Measurements from ENCODE around the gene LPP.

Gene LPP

DNA sequence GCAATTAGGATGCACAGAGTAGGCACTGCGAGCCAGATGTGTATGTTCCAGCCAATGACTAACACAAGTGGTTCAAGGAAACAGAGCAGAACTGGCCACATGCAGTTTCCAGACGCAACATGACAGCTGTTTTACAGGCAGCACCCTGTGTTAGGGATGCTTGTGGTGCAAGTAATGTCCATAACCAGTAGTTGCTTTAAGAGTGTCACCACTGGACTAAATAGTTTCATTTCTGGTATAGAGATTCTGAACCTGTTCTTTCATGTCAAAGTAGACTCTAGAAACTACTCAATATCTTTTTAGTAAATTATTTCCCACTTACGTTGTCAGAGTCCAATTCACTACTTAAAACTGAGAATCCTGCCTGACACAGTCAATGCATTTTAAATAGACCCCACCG is 14.5 kb upstream of the LPP start:
- no peak for DNase-seq

DNA sequence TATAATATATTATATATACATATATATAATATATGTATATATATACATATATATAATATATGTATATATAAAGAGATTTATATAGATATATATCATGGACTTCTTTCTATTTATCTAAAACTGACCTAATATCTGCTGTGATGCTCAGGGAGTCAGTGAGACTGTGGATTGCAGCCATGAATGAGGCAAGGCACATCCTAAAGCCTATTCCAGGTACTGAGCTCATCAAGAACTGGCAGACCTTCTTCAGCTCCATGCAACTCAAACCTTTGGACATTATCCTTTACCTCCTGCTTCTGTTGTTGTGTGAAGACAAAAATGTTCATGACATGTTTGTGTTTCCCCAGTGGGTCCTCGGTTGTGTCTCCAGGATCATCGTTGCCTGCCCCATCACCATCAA is 7.7 kb upstream of the LPP start:
- DNase-seq, result no peak

GRCh38 chr3:188147782-188148181 is 6.2 kb upstream of the LPP start:
- no peak for DNase-seq

DNA sequence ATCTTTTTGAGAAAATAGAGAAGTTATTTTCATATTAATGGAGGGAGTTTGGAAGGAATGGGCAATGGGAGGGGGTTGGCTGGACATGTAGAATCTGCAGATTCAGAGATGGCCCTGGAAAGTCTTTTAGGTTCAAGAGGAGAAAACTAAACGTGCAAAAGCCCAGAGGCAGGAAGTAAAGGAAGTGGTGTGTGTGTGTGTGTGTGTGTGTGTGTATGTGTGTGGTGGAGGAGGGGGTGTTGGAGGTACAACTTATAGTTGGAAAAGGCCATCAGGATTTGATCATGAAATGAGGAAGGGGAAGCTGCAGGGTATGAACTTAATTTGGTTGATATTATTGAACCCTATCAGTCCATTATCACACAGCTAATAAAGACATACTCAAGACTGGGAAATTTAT is 5.6 kb upstream of the LPP start:
- no peak for DNase-seq

DNA sequence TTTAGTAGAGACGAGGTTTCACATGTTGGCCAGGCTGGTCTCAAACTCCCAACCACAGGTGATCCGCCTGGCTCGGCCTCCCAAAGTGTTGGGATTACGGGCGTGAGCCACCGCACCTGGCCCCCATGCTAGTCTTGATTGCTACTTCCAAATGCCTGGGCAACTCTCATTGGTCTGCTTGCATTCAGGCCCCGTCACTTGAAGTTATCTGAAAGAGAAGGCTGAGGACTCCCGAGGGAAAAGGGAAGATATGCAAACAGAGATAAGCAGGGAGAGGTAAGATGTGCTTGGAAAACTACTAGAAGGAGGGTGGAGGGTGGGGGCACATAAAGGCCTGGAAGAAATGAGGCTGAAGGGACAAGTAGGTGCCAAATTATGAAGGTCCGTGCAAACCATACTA is 4.4 kb upstream of the LPP start:
- no peak for DNase-seq

- no peak for DNase-seq
Measured at GRCh38 chr3:188150982-188151381, 3.0 kb upstream of the LPP start.

- no peak for DNase-seq
Measured at GRCh38 chr3:188151438-188151837, 2.5 kb upstream of the LPP start.

GRCh38 chr3:188152660-188153436 is 1.1 kb upstream of the LPP start:
- no peak for DNase-seq

DNA sequence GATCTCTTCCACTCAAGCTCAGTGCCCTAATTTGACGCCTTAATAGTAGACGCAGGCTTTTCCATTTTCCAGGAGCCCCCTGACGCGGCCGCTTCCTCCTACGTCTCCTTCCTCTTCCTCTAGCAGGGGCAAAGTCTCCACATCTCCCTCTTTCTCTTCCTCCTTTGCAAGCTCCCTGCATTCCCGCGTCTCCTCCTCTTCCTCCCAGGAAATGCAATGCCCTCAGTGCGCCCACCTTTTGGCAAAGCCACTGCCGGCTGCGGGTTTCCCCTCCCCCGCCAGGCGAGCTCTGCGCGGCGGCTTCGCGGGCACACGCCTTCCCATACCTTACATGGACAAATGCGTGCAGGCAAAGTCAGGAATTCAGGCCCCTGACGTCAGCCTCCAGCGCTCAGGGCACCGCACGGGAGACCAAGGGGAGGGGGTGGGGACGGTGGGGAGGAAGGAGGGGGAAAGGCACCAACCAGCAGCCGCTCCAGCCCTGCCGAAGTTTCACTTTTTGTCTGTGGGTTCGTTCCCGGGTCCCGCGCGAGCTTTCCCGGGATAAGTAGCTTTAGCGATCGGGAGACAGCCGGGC is 432 bp upstream of the LPP start:
- peak; percentile 8 for DNase-seq

GRCh38 chr3:188154809-188155574 is 1.0 kb downstream of the LPP start:
- no peak for DNase-seq

DNA sequence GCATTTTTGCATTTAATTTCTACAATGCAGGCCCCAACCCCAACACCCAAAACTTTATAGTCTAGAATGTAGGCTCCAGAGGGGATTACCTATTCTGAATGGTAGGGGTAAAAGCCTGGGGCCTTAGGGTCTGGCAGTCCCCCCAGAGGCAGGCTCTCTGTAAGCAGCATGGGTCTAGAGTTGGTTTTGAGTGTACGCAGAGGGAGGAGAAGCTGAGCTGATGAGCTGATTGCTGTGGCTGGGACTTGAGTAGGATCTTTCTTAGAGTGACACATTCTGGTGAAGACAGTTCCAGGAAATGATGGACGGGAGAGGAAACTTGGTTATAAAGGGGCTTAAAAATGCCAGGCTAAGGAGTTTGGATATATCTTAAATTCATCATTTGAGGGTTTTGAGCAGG is 2.1 kb downstream of the LPP start:
- DNase-seq, result no peak

GRCh38 chr3:188157407-188157806 is 3.5 kb downstream of the LPP start:
- no peak for DNase-seq

DNA sequence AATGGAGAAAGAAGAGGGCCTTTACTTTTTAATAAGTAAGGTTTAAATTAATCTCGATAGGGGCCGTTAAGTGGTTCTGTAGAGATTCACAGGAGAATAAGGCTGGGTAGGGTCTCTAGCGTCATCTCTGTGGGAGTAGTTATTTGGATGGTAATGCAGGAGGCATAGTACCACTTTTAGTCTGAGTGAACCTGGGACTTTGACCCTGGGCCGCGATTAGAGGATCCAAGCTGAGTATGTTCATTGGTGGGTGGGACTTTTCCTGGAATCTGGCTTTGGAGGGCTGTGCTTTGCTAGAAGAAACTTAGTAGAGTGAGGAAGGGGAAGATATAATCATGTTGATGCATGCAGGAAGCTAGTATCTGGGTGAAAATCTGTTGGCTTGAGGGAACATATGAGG is 4.0 kb downstream of the LPP start:
- DNase-seq, result no peak

DNA sequence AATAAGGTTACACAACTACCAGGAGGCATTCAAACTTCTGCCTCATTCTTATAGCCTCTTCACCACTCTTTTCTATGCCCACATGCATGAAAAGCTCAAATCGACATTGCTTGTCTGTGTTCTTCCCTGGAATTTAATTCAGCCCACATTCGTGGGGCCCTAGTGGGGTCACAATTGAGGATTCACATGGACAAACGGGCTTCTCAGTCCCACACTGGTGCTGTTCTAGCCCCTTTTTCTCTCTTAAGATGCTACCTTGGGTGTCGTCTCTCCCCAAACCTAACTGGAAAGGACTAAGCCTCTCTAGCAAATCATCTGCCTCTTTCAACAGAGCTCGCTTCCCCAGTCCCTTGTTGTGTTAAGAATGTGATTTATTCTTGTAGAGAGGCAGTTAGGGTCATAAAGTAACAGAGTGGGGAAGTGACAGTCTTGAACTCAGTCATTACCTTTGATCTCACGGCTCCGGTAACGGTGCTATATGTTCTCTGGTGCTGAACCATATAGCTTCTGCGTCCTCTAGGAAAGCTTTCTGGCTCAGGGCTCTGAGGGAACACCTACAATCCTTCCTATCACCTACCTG is 4.9 kb downstream of the LPP start:
- no peak for DNase-seq

GRCh38 chr3:188160751-188161150 is 6.8 kb downstream of the LPP start:
- DNase-seq, result no peak

- DNase-seq, result no peak
Measured at GRCh38 chr3:188164248-188164687, 10.3 kb downstream of the LPP start.

- no peak for DNase-seq
Measured at GRCh38 chr3:188165596-188165995, 11.6 kb downstream of the LPP start.

DNA sequence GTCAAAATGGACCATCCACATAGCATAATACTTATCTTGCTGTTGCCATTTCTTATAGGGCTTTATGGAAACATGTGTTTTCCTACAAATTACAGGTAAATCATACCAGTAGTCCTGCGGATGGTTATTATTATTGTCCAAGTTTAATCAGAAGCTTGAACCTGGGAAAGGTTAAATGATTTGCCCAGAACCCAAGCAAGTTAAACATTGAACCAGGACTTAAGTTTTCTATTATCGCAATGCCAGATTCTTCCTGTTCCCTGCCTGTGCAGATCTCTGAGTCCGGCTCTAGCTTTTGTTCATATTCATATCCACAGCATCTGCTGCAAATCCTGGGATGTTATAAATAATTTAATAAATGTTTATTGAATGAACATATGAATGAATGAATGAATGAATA is 12.5 kb downstream of the LPP start:
- no peak for DNase-seq

DNA sequence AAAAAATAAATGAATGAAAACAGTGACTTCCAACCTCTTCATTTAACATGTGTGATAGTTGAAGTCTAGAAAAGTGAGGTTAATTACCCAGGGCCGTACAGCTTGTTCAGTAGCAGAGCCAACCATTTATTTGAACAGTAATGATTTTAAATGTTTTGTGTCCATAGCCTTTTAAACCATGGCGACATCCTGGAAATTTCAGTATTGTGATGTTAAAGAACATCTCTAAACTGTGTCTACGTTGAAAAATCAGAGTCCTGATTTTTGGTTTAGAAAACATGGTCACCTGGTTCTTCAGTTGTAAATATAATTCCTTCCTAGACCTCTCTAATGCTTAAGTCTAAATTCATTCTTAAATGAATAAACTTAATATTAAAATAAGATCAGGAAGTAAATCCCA is 14.2 kb downstream of the LPP start:
- DNase-seq, result no peak

DNA sequence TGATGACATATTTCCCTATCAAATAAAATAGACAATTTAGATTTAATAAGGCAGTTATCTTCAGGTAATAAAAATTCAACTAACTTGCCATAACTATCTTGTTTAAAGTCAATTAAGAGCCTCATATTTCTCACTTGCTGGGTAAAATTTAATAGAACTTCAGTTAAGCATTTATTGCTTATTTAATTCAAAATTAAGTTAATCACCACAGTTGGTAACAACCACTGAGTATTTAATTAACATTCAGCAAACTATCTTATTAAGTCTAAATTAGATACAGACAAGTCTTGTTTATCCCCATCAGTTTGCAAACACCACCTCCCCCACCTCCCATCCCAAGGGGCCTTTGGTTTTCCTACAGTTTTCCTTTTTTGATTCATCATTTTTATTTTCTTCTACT is 14.7 kb downstream of the LPP start:
- DNase-seq, result no peak

DNA sequence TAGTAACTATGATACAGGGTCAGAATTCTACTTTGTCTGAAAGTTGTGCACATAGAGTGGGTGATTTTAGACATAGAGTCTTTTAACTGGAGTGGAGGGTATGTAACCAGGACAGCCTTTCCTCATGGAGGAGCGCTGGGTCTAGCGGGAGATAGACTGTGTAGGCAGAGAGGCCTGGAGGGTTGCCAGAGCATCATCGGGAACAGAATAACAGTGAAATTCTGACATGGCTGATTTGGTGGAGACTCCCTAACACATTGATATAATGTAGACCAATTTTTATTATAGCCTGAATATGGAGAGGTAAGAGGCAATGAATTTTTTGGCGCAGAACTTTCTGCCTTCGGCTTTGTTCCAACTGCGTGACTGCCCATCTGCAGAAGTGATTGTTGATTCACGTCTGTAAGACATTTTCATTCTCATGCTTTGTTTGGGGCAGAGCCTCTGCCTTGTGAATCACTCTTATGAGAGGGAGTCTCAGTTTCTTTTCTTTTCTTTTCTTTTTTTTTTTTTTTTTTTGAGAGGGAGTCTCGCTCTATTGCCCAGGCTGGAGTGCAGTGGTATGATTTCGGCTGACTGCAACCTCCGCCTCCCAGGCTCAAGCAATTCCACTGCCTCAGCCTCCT is 16.0 kb downstream of the LPP start:
- no peak for DNase-seq

DNA sequence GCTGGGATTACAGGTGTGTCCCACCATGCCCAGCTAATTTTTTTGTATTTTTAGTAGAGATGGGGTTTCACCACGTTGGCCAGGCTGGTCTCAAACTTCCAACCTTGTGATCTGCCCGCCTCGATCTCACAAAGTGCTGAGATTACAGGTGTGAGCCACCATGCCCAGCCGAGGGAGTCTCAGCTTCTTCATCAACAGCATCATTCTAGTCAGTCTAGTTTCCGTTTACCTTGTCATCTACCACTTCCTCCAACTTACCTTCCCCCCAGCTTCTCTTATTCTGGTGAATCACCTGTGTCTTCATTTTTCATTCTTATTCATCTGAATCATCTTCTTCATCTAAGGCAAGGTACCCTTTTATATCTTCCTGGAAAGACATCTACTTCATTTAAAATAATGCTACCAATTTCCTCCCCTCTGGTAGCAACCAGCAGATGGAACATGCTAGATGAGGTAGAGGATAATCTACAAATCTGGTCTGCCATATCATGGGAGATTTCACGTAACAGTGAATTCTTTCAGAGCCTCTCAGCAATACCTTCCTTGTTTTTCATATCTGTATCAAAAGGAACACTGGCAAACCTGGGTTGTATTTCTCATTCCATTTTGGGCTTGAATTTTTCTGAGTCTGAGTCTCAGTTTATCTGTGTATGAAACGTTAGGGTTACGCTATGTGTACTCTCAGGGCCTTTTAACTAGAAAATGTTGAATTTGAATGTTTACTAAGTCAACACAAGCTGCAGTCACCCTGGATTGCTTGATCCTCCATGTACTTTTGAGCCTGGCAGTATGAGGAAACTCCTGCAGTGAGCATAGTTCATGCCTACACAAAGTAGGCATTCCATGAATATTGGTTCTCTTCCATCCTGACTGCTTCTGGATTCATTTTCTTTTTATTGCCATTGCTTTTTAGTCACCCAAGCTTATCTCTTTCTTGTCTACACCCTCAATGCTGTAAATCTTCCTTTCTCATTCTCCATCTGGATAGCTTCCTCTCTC is 16.8 kb downstream of the LPP start:
- DNase-seq, result no peak

Data from NCI-H1694 (cell line).